Measurements from ENCODE around the gene EXOSC3.
"Not testable (repeated sequence)": the region's sequence is repeated elsewhere in the genome, so short reads cannot be mapped to it uniquely, and the experiment has no call there.

Gene EXOSC3

DNA sequence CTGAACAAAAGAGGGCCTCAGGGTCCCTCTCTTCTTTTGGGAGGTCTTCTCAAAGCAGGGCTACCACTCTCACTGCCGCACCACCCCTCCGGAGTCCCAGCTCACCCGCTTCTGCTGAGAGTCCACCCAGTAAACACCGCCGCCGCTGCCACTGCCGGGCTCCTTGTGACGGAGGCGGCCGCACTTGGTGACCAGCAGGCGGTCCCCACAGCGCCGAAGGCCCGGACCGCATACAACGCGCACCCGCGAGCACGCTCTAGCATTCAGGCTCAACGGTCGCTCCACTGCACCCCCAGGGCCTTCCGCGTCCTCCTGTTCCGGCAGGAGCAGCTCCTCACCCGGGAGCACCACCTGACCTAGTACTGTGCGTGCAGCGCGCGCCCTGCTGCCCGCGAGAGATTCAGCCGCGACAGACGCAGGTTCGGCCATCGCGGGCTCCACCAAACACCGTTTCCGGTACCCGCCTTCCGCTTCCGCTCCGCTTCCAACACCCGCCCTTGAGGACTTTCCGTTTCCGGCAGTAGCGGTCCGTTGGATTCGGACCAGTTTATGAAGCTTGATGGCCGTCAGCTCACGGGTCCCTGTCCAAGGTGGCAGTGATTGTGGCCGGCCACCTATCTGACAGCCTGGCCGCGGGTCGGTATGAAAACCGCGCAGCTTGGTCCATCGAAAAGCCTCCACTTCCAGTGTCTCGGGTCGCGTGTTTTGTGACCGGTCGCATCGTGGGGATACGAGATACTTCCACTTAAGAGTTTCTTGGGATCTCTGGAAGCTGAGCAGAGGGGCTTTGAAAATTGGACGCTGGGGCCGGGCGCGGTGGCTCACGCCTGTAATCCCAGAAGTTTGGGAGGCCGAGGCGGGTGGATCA is at the start of gene EXOSC3:
TSS of gene EXOSC3 (minus strand) at position 449 of the 868 bp plus-strand sequence. CDS start at position 429, 20 bp downstream.
- peak; percentile 94 for DNase-seq (ENCODE audit: low spot score)

- DNase-seq (ENCODE audit: low spot score) = no peak
Observed at GRCh38 chr9:37827483-37828165, 42.8 kb upstream of the EXOSC3 start.

DNA sequence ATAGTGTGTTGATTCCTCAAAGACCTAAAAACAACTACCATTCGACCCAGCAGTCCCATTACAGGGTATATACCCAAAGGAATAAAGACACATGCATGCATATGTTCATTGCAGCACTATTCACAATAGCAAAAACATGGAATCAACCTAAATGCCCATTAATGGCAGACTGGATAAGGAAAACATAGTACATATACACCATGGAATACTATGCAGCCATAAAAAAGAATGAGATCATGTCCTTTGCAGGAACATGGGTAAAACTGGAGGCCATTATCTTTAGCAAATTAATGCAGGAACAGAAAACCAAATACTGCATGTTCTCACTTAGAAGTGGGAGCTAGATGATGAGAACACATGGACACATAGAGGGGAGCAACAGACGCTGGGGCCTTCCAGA is 40.3 kb upstream of the EXOSC3 start:
- DNase-seq (ENCODE audit: low spot score) = not testable (repeated sequence)

GRCh38 chr9:37820142-37820541 is 35.3 kb upstream of the EXOSC3 start:
- no peak for DNase-seq (ENCODE audit: low spot score)

GRCh38 chr9:37818849-37819248 is 34.0 kb upstream of the EXOSC3 start:
- no peak for DNase-seq (ENCODE audit: low spot score)

DNA sequence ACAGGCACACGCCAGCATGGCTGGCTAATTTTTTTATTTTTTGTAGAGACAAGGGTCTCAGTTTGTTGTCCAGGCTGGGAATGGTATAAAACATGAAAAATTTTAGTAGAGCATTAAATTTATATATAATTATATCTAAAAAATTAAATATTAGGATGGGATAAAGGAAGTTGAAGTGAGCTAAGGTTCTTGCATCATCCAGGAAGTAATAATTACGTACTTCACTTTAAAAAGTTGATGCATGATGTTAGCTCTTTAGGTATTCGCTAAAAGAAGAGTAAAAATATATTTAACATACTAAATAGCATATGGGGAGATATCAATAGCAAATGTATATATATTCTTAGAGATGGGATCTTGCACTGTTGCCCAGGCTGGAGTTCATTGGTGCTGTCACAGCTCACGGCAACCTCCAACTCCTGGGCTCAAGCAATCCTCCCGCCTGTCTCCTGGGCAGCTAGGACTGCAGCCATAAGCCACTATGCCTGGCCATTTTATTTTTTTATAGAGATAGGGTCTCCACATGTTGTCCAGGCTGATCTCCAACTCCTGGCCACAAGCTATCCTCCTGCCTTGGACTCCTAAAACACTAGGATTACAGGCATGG is 28.0 kb upstream of the EXOSC3 start:
- no peak for DNase-seq (ENCODE audit: low spot score)

- no peak for DNase-seq (ENCODE audit: low spot score)
Observed at GRCh38 chr9:37811906-37812476, 27.1 kb upstream of the EXOSC3 start.

GRCh38 chr9:37809676-37810075 is 24.8 kb upstream of the EXOSC3 start:
- DNase-seq (ENCODE audit: low spot score) = not testable (repeated sequence)

- DNase-seq (ENCODE audit: low spot score) = no peak
Observed at GRCh38 chr9:37806271-37806670, 21.4 kb upstream of the EXOSC3 start.

DNA sequence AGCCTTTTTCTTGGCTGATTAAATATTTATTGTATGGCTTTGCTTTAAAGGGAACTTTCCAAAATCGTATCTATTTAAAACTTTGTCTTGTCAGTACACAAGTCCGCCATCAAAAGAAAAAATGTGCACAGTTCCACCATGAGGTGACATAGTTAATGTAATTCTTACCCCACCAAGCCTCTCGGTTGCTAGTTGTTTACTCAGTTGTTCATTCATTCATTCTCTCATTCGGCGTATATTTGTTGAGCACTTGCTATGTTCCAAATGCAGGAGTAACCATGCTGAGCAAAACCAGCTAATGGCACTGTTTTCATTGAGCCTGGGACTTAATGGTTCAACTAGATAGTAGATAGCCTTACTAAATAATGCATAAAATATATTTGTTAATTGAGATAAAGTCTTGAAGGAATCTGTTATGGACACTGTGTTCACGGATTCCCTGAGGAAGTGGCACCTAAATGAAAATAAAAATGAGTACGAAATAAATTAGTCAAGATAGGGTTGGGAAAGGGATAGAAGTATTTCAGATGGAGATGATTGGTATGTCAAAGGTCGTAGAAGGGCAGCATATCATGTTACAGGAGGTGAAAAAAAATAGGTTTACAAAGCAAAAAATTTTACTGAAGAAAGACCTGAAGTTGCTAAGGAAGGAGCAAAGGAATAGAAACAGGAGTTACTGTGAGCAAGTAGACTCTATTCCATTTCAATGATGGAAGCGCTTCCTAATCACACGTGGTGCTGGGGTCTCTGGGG is 17.3 kb upstream of the EXOSC3 start:
- DNase-seq (ENCODE audit: low spot score) = peak; percentile 37

- peak; percentile 45 for DNase-seq (ENCODE audit: low spot score)
Observed at GRCh38 chr9:37801287-37801850, 16.5 kb upstream of the EXOSC3 start.

DNA sequence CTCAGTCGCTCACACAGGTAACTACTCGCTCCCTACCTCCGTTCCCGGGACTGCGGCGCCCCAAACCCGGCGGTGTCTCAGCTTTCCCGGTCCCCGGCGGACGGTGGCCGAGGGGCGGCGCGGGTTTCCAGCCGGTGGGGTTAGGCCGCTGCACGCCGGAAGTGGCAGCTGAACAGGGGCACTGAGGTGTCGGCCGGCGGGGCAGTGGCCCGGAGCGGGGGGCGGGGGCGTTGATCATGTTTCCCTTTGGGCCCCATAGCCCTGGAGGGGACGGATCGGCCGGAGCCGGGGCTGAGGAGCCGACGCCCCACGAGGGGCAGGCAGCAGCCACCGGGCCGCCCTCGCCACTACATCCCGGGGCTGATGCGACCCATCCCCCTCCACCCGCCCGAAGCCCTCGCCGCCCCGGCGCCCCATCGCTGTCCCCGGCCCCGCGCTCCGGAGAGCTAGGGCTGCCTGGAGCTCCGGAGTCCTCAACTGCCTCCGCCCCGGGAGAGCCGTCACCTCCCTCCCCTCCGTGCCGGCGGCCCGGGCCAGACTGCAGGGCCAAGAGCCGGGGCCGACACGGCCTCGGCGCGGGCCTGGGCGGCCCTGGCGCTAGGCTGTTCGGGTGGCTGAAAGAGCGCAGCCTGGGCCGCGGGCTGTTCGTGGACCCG is 15.9 kb upstream of the EXOSC3 start, which contains the start of gene DCAF10:
TSS of gene DCAF10 (plus strand) at position 167 of the 656 bp plus-strand sequence. CDS start at position 237, 70 bp downstream.
- peak; percentile 87 for DNase-seq (ENCODE audit: low spot score)

DNA sequence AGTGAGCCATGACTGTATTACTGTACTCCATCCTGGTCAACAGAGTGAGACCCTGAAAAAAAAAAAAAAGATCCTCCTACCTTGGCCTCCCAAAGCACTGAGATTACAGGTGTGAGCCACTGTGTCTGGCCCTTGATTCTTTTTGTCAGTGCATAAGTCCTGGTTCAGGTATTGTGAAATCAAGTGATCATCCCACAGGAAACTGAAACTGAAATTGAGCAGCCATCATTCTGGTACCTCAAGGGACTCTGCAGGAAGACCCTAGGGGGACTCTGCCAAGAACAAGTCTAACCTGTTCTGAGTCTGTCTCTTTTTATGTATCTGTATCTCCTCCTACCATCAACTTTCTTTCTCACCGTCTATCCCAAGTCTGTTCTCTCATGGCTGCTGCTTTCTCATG is 13.8 kb upstream of the EXOSC3 start:
- no peak for DNase-seq (ENCODE audit: low spot score)

- no peak for DNase-seq (ENCODE audit: low spot score)
Observed at GRCh38 chr9:37796232-37796631, 11.4 kb upstream of the EXOSC3 start.

- no peak for DNase-seq (ENCODE audit: low spot score)
Observed at GRCh38 chr9:37792122-37792521, 7.3 kb upstream of the EXOSC3 start.

DNA sequence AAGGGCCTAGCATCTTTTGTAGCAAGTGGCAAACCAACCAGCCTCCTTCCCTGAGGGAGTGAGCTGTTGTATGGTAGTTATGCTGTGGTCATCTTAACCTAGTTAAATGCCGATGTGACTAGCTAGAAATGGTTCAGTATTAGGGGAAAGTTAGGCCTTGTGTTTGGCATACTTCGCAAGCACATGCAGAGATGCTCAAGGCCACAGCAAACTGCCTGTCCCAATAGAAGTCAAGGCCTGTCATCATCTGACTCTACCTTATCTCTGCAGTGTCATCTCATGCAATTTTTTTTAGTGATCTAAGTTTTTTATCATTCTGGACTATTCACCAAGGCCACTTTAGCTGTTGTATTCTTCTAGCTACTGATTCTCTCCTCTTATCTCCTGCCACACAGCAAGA is 5.2 kb upstream of the EXOSC3 start:
- DNase-seq (ENCODE audit: low spot score) = no peak

DNA sequence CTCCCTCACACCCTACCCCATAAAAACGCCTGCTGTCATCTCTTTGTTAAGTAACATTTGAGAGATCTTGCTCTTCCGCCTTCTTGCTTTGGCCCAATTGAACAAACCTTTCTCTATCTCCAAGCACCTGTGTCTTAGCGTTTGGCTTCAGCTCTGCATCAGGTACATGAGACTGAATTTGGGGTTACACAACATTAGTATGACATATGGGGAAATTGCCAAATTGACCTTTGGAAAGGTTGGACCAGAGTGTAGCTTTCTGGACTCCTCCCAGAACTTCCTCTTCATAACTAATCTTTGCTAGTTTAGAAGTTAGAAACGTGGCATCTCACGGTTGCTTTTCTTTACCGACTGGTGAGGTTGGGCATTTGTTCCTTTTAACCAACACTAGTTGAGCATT is 3.5 kb upstream of the EXOSC3 start:
- DNase-seq (ENCODE audit: low spot score) = no peak

GRCh38 chr9:37787059-37787458 is 2.2 kb upstream of the EXOSC3 start:
- no peak for DNase-seq (ENCODE audit: low spot score)

DNA sequence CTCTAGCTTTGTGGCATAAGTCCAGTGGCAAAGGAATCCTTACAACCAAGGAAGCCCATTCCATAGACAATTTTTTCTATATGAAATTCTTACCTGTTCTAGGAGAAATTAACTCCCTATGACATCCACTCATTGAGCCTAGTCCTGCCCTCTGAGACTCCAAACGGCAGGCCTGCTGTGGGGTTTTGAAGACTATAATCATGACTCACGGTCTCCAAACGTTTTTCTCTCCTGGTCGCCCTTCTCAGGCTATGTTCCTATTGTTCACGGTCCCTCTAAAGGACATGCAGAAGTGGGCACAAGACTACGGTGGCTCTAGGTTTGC is 611 bp downstream of the EXOSC3 start:
- DNase-seq (ENCODE audit: low spot score) = peak; percentile 55

DNA sequence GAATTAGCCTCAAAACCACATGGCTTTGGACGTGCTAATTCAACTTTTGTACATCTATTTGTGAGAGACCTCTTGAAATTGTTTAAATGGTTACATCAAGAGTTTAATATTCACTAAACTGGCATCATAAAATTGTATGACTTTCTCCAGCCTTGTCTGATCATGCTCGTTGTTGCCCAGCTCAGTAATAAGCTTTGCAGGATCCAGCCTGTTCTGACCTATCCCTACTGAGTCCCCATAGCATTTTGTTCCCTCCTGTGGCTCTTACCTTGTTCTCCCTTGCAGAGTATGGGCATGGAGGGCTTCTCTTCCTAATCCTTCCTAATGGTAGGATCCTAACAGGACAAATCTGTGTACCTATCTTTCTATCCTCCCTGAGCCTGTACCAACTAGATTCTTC is 6.3 kb downstream of the EXOSC3 start:
- DNase-seq (ENCODE audit: low spot score) = no peak

GRCh38 chr9:37776328-37776727 is 8.5 kb downstream of the EXOSC3 start:
- DNase-seq (ENCODE audit: low spot score) = peak; percentile 84

Measured in RKO (cell line).